GM19467 (cell line): ENCODE results near the gene ATF6.
"Not testable (repeated sequence)": the region's sequence is repeated elsewhere in the genome, so short reads cannot be mapped to it uniquely, and the experiment has no call there.

Experiments
- ATAC-seq: cut with Tn5 transposase; IDR thresholded peaks from one replicate; pipeline ENCODE4 v1.9.1; 2021; ENCODE audit warnings: mild to moderate bottlenecking, moderate library complexity; ENCODE audit not compliant: unreplicated experiment

The ATF6 gene

GRCh38 chr1:161777261-161777660 lies 11.1 kb downstream of the ATF6 start:
- no peak for ATAC-seq

DNA sequence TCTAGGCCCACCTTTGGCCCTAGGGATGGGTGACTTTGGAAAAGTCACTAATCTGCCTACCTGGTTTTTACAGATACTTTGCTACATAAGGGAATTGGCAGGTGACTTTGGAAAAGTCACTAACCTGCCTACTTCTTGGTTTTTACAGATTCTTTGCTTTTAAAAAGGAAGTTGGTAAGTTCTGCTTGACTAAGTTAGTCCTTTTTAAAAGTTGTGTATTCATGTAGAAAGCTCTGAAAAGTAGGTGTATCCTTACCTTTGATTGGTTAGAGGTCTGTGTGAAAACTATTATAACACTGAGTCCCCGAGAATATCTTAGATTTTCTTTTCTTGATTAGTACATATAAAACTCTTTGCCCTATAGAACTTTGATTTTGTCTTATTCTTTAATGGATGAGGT lies 12.4 kb downstream of the ATF6 start:
- no peak for ATAC-seq

DNA sequence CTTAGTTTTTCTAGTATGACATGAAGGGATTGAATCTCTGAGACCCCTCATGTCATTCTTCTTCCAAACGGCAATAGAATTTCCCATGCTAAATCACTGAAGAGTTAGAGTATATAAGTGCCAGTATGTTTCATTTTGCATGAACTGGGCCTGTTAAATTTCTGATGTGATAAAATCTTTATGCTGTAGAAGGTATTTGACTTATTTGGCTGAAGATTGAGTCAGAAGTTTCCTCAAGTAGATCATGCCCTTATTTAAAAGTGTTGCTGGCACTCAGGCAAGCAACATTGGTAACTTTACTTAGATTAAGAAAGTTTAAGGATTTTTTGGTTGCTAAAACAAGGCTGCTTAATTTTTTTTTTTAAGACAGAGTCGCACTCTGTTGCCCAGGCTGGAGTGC lies 13.3 kb downstream of the ATF6 start:
- ATAC-seq, result no peak

DNA sequence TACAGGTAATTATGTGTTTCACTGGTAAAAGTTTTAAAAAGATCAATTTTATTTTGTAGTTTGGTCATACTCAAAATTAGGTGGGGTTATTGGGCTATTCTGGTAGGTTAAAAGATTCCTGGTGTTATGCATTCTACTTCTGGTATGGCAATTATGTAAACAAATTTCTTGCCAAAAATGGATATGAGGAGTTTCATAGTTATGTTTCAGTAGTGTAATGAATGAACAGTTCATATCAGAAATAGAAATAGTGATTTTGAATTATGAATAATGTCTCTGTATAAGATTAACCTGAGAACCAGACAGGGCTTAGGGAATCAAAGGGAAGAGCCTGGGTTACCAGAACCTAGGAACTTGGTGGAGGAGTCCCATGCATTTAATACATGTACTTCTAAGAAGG lies 15.9 kb downstream of the ATF6 start:
- ATAC-seq, result no peak

- no peak for ATAC-seq
These were observed 16.8 kb downstream of the ATF6 start for GRCh38 chr1:161782886-161783285.

DNA sequence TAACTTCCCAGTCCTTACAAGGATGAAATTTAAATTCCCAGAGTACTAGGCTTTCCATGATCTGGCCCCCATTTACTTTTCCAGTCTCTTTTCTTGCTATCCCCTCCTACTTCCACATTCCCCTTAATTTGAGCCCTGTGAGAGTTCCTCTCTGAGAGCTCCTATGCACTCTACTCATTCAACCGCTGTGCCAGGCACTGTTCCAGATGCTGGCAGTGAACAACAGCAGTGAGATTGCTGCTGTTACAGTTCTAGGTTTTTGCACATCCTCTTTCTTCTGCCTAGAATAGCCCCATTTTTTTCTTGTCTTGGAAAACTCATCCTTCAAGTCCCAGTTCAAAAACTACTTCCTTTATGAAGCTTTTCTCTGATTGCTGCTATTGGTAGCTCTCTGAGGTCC lies 18.8 kb downstream of the ATF6 start:
- no peak for ATAC-seq

DNA sequence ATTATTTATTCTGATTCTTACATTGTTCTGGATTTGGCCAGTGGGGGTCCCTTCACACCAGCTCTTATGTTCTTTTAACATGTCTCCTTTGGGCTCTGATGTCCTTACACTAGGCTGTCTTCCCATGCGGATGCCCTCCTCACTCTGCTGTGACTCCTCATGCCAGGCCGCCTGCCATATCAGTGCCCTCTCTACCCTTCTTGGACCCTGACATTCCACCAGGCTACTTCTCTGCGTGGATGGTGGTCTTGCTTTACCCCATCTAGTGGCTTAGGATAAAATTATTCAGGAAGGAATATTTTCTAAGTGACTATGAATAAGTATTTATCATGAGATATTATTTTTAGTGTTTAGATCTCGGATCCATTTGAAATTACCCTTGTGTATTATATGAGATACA lies 21.2 kb downstream of the ATF6 start:
- no peak for ATAC-seq

- ATAC-seq, result no peak
These were observed 24.6 kb downstream of the ATF6 start for GRCh38 chr1:161790587-161791317.

- no peak for ATAC-seq
These were observed 26.0 kb downstream of the ATF6 start for GRCh38 chr1:161791904-161792655.

- no peak for ATAC-seq
These were observed 26.6 kb downstream of the ATF6 start for GRCh38 chr1:161792740-161793139.

GRCh38 chr1:161799792-161800191 lies 33.7 kb downstream of the ATF6 start:
- no peak for ATAC-seq

DNA sequence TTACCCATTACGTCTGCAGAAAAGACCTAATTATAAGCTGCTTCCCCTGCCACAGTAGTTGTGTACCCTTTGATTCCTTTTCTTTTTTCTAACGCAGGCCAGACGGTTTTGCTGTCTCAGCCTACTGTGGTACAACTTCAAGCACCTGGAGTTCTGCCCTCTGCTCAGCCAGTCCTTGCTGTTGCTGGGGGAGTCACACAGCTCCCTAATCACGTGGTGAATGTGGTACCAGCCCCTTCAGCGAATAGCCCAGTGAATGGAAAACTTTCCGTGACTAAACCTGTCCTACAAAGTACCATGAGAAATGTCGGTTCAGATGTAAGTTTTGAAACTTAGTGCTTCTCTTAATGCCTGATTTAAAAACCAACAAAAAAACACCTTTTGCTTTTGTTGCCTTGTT lies 35.8 kb downstream of the ATF6 start:
- ATAC-seq, result no peak

GRCh38 chr1:161803181-161803580 lies 37.1 kb downstream of the ATF6 start:
- ATAC-seq, result no peak

DNA sequence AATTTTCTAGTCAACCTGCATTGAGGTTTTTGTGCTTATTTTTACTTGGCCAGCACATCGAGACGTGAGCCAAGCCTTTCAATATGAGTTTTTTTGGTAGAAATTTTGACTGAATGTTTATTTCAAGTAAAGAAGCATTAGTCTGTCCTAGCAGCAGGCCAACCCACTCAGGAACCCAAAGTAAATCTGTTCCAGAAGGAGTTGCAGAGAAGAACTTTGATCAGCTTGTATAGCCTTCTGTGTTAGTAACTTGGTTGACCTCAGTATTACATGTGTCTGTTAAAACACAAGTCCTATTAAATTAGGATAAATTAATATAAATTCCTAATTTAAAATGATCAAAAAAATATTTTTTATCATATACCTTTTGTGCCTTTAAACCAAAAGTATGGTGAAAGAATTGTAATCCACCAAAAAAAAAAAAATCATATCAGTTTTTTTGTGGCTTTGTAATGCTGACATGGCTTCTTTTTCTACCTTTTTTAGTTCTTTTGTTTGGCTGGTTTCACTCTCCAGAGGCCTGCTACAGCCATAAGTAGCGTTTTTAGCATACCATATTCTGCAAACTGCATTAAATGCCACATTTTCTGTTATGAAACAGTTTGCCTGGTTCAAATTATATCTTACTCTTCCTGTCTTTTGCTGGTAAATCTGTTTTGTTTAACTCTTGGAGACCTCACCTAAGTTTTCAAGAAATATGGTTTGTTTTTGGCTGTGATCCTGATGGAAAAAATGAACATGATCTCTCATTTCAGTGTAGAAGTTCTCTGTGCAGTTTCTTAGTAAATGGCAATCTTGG lies 39.5 kb downstream of the ATF6 start:
- ATAC-seq, result no peak

DNA sequence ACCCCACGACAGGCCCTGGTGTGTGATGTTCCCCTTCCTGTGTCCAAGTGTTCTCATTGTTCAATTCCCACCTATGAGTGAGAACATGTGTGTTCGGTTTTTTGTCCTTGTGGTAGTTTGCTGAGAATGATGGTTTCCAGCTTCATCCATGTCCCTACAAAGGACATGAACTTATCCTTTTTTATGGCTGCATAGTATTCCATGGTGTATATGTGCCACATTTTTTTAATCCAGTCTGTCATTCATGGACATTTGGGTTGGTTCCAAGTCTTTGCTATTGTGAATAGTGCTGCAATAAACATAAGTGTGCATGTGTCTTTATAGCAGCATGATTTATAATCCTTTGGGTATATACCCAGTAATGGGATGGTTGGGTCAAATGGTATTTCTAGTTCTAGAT lies 43.1 kb downstream of the ATF6 start:
- not testable (repeated sequence) for ATAC-seq

DNA sequence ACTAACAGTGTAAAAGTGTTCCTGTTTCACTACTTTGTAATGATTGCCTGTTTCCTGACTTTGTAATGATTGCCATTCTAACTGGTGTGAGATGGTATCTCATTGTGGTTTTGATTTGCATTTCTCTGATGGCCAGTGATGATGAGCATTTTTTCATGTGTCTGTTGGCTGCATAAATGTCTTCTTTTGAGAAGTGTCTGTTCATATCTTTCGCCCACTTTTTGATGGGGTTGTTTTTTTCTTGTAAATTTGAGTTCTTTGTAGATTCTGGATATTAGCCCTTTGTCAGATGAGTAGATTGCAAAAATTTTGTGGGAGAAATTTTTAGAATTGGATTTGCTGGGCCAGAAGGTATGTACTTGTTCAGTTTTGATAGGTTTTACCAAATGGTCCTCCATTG lies 43.5 kb downstream of the ATF6 start:
- ATAC-seq, result not testable (repeated sequence)

GRCh38 chr1:161810780-161811179 lies 44.7 kb downstream of the ATF6 start:
- ATAC-seq, result no peak

GRCh38 chr1:161816201-161816600 lies 50.1 kb downstream of the ATF6 start:
- no peak for ATAC-seq

DNA sequence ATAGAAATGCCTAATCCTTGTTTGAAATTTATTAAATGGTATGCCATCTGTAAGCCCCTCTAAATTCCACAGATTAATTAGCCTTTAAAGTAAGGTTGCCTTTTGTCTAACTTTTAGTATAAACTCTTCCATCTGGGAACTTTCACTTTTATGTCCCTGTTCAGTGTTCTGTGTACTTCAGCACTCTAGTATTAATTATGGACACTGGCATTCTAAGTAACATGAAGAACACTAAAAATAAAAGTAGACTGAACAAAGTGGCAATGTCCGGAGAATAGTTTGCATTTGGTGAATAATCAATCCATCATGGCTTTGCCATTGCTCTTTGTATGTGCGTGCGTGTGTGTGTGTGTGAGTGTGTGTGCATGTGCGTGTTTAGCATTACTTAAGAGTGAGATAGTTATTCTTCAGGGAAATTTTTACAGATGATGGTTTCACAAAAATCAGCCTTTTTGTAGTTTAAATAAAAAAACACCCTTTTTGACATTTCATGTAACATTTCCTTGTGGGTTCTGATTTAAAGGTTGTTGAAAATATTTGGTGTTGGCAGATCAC lies 51.1 kb downstream of the ATF6 start:
- no peak for ATAC-seq

- no peak for ATAC-seq
These were observed 54.8 kb downstream of the ATF6 start for GRCh38 chr1:161820914-161821313.

GRCh38 chr1:161824618-161825017 lies 58.5 kb downstream of the ATF6 start:
- no peak for ATAC-seq
